ENCODE results near the gene CACNA2D2.

DNA sequence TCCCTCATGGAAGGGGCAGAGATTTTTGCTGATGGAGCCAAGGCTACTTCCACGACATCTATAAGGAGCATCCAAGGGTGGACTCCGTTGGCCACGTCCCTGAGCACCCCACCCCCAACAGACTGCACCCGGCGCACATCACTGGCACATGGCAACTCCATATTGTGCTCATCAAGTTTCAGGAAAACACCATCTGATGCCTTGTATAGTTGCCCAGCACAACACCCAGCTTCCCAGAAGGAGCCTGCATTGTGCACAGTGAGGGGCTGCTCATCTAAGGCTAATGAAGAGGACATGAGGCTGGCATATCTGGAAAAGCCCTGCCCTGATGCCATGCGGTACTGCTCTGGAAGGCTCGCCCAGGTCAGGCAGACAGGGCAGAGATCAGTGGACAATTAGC lies 15.0 kb upstream of the CACNA2D2 start:
- TF ChIP-seq EP300 (IDR thresholded peaks at IDR 0.05) (no peak), POLR2A (IDR thresholded peaks at IDR 0.05) (no peak)
